A549 (cell line): Measurements from ENCODE around the gene PRDM12. TPM values are rescaled to one million over a fixed set of nuclear protein-coding genes. Genes with fewer than 3 reads are reported as not detected.

Experiments used
- ATAC-seq, 2 experiments: fragments of 200-7000 bp in 1 of 2; fragments of >200 bp in 1 of 2; cut with Nextera tagmentation in 1 of 2; cut with Tn5 transposase in 1 of 2; 3 replicates each; pipeline versions ENCODE4 v1.8.0 to v1.9.1; 2018 to 2020; ENCODE audit warnings: mild to moderate bottlenecking in 1 of 2, moderate library complexity in 1 of 2
- CTCF ChIA-PET: fragments of 300-600 bp; sonication (Branson Sonifier 250); formaldehyde crosslinking; extraction: SDS; loops from one replicate; lab custom pipeline; 2021; ENCODE audit warnings: antibody characterized with exemption, inconsistent platforms; lab: Yijun Ruan, JAX
- POLR2A ChIA-PET: fragments of 350-600 bp; formaldehyde crosslinking; extraction: SDS; loops from one replicate; lab custom pipeline; 2021; ENCODE audit warnings: antibody characterized with exemption, inconsistent platforms; lab: Yijun Ruan, JAX
- DNase-seq, 2 experiments: peaks; one replicate each; pipeline versions ENCODE4 v3.0.0 to v3.0.0-alpha.2; 2011 to 2016; ENCODE audit warnings: low read depth in 1 of 2, low spot score in 1 of 2
- FAIRE-seq: peaks from 2 replicates; lab custom pipeline; 2011; peaks lifted over from hg19 to GRCh38; lab: Jason Lieb, UNC
- H3K27ac ChIP-seq, 2 experiments: fragments of >200 bp; sonication (Bioruptor Twin); formaldehyde crosslinking; 3 replicates each; pipeline ENCODE4 v1.5.1; 2016 to 2017
- H3K4me1 ChIP-seq: fragments of >200 bp; sonication (Bioruptor Twin); formaldehyde crosslinking; 3 replicates; pipeline ENCODE4 v1.6.1; 2016
- H3K4me2 ChIP-seq: fragments of >200 bp; sonication (Bioruptor Twin); formaldehyde crosslinking; 3 replicates; pipeline ENCODE4 v1.6.1; 2016
- H3K4me3 ChIP-seq: fragments of >200 bp; sonication (Bioruptor Twin); formaldehyde crosslinking; 3 replicates; pipeline ENCODE4 v1.5.1; 2016
- H3K9me3 ChIP-seq: fragments of >200 bp; sonication (Bioruptor Twin); formaldehyde crosslinking; 3 replicates; pipeline ENCODE4 v1.6.1; 2016
- BHLHE40 ChIP-seq: IDR thresholded peaks from 2 replicates; pipeline ENCODE4 v1.6.1; 2012; ENCODE audit warnings: low read depth, low read length, inconsistent platforms
- CEBPB ChIP-seq, 2 experiments: fragments of >200 bp in 1 of 2; sonication (Bioruptor Twin) in 1 of 2; formaldehyde crosslinking in 1 of 2; IDR thresholded peaks; 2 replicates each; pipeline ENCODE4 v1.6.1; 2012 to 2016
- CHD2 ChIP-seq: fragments of 150-350 bp; IDR thresholded peaks from 2 replicates; pipeline ENCODE4 v1.6.1; 2014; ENCODE audit warnings: low read length; ENCODE audit not compliant: partially characterized antibody
- ESRRA ChIP-seq: fragments of 150-350 bp; IDR thresholded peaks from 2 replicates; pipeline ENCODE4 v1.6.1; 2014; ENCODE audit warnings: mild to moderate bottlenecking, low read length, borderline replicate concordance
- FOSB ChIP-seq: fragments of 250-450 bp; sonication (Bioruptor Pico); IDR thresholded peaks from 2 replicates; pipeline ENCODE4 v1.5.0; 2020; ENCODE audit warnings: mild to moderate bottlenecking, moderate library complexity
- FOSL2 ChIP-seq, 2 experiments: fragments of 450-650 bp in 1 of 2; fragments of >200 bp in 1 of 2; sonication (Bioruptor Twin) in 1 of 2; formaldehyde crosslinking; IDR thresholded peaks; 2 replicates each; pipeline versions ENCODE4 v1.5.0 to v1.6.1; 2016 to 2020; ENCODE audit warnings: mild to moderate bottlenecking in 1 of 2, moderate library complexity in 1 of 2
- HDAC2 ChIP-seq: fragments of 200-600 bp; sonication (generic); IDR thresholded peaks from 2 replicates; pipeline ENCODE4 v1.6.1; 2016
- HOXA7 ChIP-seq: fragments of 250-450 bp; sonication (Bioruptor Pico); IDR thresholded peaks from 2 replicates; pipeline ENCODE4 v1.5.0; 2020; ENCODE audit warnings: mild to moderate bottlenecking, moderate library complexity
- JUNB ChIP-seq: fragments of >200 bp; sonication (Bioruptor Twin); formaldehyde crosslinking; IDR thresholded peaks from 2 replicates; pipeline ENCODE4 v1.6.1; 2016
- MAZ ChIP-seq: fragments of 150-350 bp; IDR thresholded peaks from 2 replicates; pipeline ENCODE4 v1.6.1; 2014; ENCODE audit warnings: antibody characterized with exemption, low read depth, low read length, borderline replicate concordance
- NR3C1 ChIP-seq: fragments of >200 bp; sonication (Bioruptor Twin); formaldehyde crosslinking; IDR thresholded peaks from 3 replicates; pipeline ENCODE4 v1.6.1; 2017
- PHF8 ChIP-seq: fragments of 200-600 bp; sonication (generic); IDR thresholded peaks from 2 replicates; pipeline ENCODE4 v1.6.1; 2016; ENCODE audit warnings: low read depth, mild to moderate bottlenecking, antibody characterized with exemption, moderate library complexity, borderline replicate concordance
- RAD21 ChIP-seq, 2 experiments: fragments of >200 bp in 1 of 2; sonication (Bioruptor Twin) in 1 of 2; formaldehyde crosslinking in 1 of 2; IDR thresholded peaks in 1 of 2; conservative IDR thresholded peaks in 1 of 2; 2 replicates in 1 of 2; 3 replicates in 1 of 2; pipeline ENCODE4 v1.6.1; 2012 to 2018; ENCODE audit warnings: inconsistent platforms in 1 of 2
- SMC3 ChIP-seq: fragments of >200 bp; sonication (Bioruptor Twin); formaldehyde crosslinking; IDR thresholded peaks from 3 replicates; pipeline ENCODE4 v1.6.1; 2018; ENCODE audit warnings: inconsistent platforms
- TP53 ChIP-seq: fragments of 250-450 bp; sonication (Bioruptor Pico); IDR thresholded peaks from 2 replicates; pipeline ENCODE4 v1.5.0; 2021; ENCODE audit warnings: mild to moderate bottlenecking, moderate library complexity
- ZC3H11A ChIP-seq: fragments of 450-650 bp; IDR thresholded peaks from 2 replicates; pipeline ENCODE4 v1.6.1; 2014; ENCODE audit warnings: antibody characterized with exemption, mild to moderate bottlenecking
- ZFP36 ChIP-seq: fragments of 450-650 bp; IDR thresholded peaks from 2 replicates; pipeline ENCODE4 v1.6.1; 2014; ENCODE audit warnings: borderline replicate concordance; ENCODE audit not compliant: partially characterized antibody
- ZSCAN20 ChIP-seq: fragments of 250-450 bp; sonication (Bioruptor Pico); IDR thresholded peaks from 2 replicates; pipeline ENCODE4 v1.8.0; 2022; ENCODE audit warnings: mild to moderate bottlenecking, moderate library complexity
- WGBS: methylation state at CpG from one replicate; pipeline ENCODE4 v1.1.6; 2017; ENCODE audit errors: missing lambda C conversion rate; 5-methylcytosine and 5-hydroxymethylcytosine counted together
- polyA plus RNA-seq, 4 experiments: library from polyadenylated mRNA; depleted of rRNA in 3 of 4; stranded (reverse); fragments of >200 nt; fragmentation: RNase III in 1 of 4; extraction: RNeasy Plus Mini Kit Qiagen cat#74134 plus additional on column Dnase treatment in 1 of 4; gene quantifications; 2 replicates in 3 of 4; 3 replicates in 1 of 4; pipeline ENCODE4 v1.2.3, GENCODE V29; 2011 to 2017
- TF ChIP-seq, protein P1 (sequence below): IDR thresholded peaks from 2 replicates; pipeline ENCODE4 v1.6.1; 2012
- TF ChIP-seq, protein P2 (sequence below): IDR thresholded peaks from 2 replicates; pipeline ENCODE4 v1.6.1; 2012
- TF ChIP-seq, protein P3 (sequence below): fragments of >200 bp; sonication (Bioruptor Twin); formaldehyde crosslinking; IDR thresholded peaks from 3 replicates; pipeline ENCODE4 v1.5.1; 2016
- TF ChIP-seq, protein P4 (sequence below): fragments of 200-600 bp; sonication (generic); IDR thresholded peaks from 2 replicates; pipeline ENCODE4 v1.6.1; 2016; ENCODE audit warnings: antibody characterized with exemption, mild to moderate bottlenecking, moderate library complexity

The PRDM12 gene
- polyA plus RNA-seq, 2 of the 4 experiments (the other 2 are of a cell fraction) = 0.09 to 0.17 TPM

DNA sequence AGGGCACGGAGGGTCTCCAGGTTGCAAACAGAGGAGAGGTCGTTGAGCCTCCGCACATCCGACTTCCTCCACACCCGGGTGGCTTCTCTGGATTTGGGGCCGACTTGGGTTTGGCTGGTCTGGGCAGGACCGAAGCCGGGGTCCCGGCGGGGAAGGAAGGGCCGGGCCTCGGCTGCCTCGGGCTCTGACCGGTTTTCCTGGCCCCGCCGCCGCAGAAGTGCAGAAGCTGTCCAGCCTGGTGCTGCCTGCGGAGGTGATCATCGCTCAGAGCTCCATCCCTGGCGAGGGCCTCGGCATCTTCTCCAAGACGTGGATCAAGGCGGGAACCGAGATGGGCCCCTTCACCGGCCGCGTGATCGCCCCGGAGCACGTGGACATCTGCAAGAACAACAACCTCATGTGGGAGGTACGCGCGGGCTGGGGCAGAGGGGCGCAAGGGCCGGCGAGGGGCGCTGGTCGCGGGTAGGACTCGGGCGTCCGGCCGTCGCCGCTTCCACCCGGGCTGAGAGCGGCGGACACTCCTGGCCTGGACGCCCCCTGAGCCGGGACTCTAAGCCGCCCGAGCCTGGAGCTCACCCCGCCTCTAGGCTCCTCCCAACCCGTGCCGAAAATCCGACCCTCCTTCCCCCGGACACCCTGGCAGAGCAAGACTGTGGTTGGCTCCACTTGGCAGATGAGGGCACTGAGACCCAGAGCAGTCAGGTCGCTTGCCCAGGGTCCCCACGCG is 2.2 kb downstream of the PRDM12 start (continued):
- no peak for TF ChIP-seq HOXA7
- no peak for TF ChIP-seq BHLHE40
- TF ChIP-seq, protein P1, sequence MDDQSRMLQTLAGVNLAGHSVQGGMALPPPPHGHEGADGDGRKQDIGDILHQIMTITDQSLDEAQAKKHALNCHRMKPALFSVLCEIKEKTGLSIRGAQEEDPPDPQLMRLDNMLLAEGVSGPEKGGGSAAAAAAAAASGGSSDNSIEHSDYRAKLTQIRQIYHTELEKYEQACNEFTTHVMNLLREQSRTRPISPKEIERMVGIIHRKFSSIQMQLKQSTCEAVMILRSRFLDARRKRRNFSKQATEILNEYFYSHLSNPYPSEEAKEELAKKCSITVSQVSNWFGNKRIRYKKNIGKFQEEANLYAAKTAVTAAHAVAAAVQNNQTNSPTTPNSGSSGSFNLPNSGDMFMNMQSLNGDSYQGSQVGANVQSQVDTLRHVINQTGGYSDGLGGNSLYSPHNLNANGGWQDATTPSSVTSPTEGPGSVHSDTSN = no peak
- TF ChIP-seq PHF8 = no peak
- TF ChIP-seq TP53 (CRISPR knock-in tag) = no peak
- TF ChIP-seq ZFP36 = no peak

DNA sequence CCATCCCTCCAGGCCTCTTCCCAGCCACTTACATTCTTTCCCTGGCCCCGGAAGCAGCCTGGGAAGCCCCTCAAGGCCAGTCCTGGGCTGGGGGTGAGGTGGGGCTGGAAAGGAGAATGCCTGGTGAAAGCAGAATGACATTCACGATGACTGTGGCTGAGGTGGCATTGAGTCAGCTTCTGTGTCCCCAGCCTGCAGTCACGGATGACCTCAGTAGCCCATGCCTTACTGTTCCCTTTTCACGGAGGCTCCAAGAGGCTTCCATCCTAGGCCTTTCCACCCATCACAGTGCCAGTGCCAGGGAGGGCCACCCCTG is 2.7 kb downstream of the PRDM12 start:
- POLR2A ChIA-PET = no interaction called here
- H3K4me1 ChIP-seq = peaks cover 22% of the 10 kb centered on the region; the same call in 2 of the 3 replicates
- FAIRE-seq (no peak), DNase-seq (no peak), ATAC-seq (no peak)
- 79% methylated on average over 4 of the region's 4 CpGs for WGBS
- no peaks in the 10 kb centered on the region for H3K9me3 ChIP-seq
- H3K4me2 ChIP-seq = no peak overlapping the region
- H3K27ac ChIP-seq = no peak overlapping the region
- no peak for TF ChIP-seq NR3C1
- no peak for TF ChIP-seq BHLHE40
- TF ChIP-seq ZC3H11A = no peak
- TF ChIP-seq JUNB = no peak
- no peak overlapping the region for H3K4me3 ChIP-seq
- CTCF ChIA-PET = interaction anchor here (1.0 to 4.6 kb wide), 5 partner anchors 11 to 204 kb away, joined by 3 to 22 read pairs (median 5); no protein-coding TSS in a partner anchor

DNA sequence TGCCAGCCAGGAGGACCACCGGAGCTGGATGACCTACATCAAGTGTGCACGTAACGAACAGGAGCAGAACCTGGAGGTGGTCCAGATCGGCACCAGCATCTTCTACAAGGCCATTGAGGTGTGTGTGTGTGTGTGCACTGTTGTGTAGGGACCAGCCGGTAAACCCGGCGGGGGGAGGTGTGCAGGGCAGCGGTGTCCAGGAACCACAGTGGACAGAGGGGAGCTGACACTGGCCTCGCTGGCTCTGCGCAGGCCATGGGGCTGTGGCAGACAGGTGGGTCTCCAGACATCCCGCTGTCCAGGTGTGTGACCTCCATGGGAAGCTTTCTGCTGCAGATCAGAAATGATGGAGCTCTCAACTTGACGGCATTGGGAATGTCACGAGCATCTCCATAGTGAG is 3.8 kb downstream of the PRDM12 start:
- no peak for TF ChIP-seq JUNB
- no peak for TF ChIP-seq CEBPB (IDR thresholded peaks at IDR 0.05)
- no peak for TF ChIP-seq FOSL2 (IDR thresholded peaks at IDR 0.05)
- no peak for TF ChIP-seq FOSL2 (CRISPR knock-in tag; IDR thresholded peaks at IDR 0.05)
- TF ChIP-seq, protein P2, sequence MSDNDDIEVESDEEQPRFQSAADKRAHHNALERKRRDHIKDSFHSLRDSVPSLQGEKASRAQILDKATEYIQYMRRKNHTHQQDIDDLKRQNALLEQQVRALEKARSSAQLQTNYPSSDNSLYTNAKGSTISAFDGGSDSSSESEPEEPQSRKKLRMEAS = no peak
- no peak for TF ChIP-seq CHD2
- no peak for TF ChIP-seq SMC3
- no peak for TF ChIP-seq FOSB (CRISPR knock-in tag)
- no peak for TF ChIP-seq ZSCAN20
- TF ChIP-seq ZC3H11A = no peak
- TF ChIP-seq, protein P3, sequence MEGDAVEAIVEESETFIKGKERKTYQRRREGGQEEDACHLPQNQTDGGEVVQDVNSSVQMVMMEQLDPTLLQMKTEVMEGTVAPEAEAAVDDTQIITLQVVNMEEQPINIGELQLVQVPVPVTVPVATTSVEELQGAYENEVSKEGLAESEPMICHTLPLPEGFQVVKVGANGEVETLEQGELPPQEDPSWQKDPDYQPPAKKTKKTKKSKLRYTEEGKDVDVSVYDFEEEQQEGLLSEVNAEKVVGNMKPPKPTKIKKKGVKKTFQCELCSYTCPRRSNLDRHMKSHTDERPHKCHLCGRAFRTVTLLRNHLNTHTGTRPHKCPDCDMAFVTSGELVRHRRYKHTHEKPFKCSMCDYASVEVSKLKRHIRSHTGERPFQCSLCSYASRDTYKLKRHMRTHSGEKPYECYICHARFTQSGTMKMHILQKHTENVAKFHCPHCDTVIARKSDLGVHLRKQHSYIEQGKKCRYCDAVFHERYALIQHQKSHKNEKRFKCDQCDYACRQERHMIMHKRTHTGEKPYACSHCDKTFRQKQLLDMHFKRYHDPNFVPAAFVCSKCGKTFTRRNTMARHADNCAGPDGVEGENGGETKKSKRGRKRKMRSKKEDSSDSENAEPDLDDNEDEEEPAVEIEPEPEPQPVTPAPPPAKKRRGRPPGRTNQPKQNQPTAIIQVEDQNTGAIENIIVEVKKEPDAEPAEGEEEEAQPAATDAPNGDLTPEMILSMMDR = no peak
- no peak for TF ChIP-seq ZFP36
- no peak for TF ChIP-seq MAZ
- TF ChIP-seq, protein P4, sequence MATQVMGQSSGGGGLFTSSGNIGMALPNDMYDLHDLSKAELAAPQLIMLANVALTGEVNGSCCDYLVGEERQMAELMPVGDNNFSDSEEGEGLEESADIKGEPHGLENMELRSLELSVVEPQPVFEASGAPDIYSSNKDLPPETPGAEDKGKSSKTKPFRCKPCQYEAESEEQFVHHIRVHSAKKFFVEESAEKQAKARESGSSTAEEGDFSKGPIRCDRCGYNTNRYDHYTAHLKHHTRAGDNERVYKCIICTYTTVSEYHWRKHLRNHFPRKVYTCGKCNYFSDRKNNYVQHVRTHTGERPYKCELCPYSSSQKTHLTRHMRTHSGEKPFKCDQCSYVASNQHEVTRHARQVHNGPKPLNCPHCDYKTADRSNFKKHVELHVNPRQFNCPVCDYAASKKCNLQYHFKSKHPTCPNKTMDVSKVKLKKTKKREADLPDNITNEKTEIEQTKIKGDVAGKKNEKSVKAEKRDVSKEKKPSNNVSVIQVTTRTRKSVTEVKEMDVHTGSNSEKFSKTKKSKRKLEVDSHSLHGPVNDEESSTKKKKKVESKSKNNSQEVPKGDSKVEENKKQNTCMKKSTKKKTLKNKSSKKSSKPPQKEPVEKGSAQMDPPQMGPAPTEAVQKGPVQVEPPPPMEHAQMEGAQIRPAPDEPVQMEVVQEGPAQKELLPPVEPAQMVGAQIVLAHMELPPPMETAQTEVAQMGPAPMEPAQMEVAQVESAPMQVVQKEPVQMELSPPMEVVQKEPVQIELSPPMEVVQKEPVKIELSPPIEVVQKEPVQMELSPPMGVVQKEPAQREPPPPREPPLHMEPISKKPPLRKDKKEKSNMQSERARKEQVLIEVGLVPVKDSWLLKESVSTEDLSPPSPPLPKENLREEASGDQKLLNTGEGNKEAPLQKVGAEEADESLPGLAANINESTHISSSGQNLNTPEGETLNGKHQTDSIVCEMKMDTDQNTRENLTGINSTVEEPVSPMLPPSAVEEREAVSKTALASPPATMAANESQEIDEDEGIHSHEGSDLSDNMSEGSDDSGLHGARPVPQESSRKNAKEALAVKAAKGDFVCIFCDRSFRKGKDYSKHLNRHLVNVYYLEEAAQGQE = no peak
- TF ChIP-seq ESRRA = no peak
- no peak for TF ChIP-seq HDAC2
- no peak for TF ChIP-seq RAD21 (conservative IDR thresholded peaks at IDR 0.05 in 1 of 2, IDR thresholded peaks at IDR 0.05 in 1 of 2)
- TF ChIP-seq BHLHE40 = no peak
- no peaks in the 10 kb centered on the region for H3K9me3 ChIP-seq
- no peak for DNase-seq
- peaks cover 22% of the 10 kb centered on the region; the same call in 2 of the 3 replicates for H3K4me1 ChIP-seq
- no peak for ATAC-seq
- no peak for FAIRE-seq
- H3K4me3 ChIP-seq = no peak overlapping the region
- H3K4me2 ChIP-seq = no peak overlapping the region
- ChIA-PET POLR2A (interaction anchor here (0.6 kb wide), 1 partner anchor 92 kb away, joined by 3 read pairs; no protein-coding TSS in a partner anchor), CTCF (interaction anchor here (0.6 to 4.6 kb wide), 7 partner anchors 10 to 278 kb away, joined by 3 to 22 read pairs (median 4); no protein-coding TSS in a partner anchor)
- no peak overlapping the region for H3K27ac ChIP-seq
- 89% methylated on average over 13 of the region's 13 CpGs for WGBS
